Measurements from ENCODE around the gene AFF3.

DNA sequence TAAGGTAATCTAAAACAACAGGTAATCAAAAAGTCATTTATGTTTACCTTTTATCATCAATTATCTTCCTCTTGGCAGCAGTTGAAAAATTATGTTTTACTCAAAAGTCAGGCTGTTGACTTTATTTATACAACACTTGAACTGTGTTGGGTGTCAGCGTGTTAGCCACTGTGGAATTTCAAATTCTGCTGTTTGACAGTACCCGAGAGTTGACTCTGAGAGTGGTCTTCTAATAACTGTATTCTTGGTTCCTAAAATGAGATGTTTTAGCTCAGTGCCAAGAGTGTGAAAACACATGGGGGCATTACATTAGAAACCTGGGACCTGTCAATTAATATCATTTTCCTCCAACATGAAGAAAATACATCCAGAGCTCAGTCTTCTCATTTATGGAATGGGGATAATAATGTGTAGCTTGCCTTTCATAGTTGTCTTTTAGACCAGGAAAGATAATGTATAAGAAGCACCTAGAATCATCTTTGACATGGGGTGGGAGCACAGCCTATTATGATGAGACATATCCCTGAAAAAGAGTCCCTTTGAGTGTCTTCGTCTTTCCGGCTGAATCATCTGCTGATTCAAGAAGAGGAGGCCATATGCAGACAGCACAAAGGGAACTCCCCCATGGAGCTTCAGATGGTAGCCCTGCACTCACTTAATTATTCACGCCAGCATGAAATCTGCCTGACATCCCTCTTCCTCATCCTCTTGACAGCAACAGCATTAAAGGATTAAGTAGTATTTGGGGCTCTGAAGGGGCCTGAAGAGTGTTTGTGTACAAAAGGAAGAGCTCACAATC, 89.1 kb downstream of the AFF3 start:
- TF ChIP-seq, protein P1, sequence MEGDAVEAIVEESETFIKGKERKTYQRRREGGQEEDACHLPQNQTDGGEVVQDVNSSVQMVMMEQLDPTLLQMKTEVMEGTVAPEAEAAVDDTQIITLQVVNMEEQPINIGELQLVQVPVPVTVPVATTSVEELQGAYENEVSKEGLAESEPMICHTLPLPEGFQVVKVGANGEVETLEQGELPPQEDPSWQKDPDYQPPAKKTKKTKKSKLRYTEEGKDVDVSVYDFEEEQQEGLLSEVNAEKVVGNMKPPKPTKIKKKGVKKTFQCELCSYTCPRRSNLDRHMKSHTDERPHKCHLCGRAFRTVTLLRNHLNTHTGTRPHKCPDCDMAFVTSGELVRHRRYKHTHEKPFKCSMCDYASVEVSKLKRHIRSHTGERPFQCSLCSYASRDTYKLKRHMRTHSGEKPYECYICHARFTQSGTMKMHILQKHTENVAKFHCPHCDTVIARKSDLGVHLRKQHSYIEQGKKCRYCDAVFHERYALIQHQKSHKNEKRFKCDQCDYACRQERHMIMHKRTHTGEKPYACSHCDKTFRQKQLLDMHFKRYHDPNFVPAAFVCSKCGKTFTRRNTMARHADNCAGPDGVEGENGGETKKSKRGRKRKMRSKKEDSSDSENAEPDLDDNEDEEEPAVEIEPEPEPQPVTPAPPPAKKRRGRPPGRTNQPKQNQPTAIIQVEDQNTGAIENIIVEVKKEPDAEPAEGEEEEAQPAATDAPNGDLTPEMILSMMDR (IDR thresholded peaks at IDR 0.05; ENCODE audit: low read depth, low read length, poor library complexity, severe bottlenecking): no peak
- no peak for TF ChIP-seq EZH2phosphoT487 (IDR thresholded peaks at IDR 0.05; ENCODE audit: borderline replicate concordance, low read length)
